Stimulated activated CD8-positive, alpha-beta memory T cell treated with anti-CD3 and anti-CD28 coated beads, Interleukin-15, amount 100 ng/mL, for 48 hours (primary cell): ENCODE results near the gene RTL10.

Experiments used
- DNase-seq, 2 donors: peaks; one replicate each; pipeline ENCODE4 v3.0.0-alpha.2; 2020; ENCODE audit warnings: low read depth in 2 of 2

Gene RTL10

DNA sequence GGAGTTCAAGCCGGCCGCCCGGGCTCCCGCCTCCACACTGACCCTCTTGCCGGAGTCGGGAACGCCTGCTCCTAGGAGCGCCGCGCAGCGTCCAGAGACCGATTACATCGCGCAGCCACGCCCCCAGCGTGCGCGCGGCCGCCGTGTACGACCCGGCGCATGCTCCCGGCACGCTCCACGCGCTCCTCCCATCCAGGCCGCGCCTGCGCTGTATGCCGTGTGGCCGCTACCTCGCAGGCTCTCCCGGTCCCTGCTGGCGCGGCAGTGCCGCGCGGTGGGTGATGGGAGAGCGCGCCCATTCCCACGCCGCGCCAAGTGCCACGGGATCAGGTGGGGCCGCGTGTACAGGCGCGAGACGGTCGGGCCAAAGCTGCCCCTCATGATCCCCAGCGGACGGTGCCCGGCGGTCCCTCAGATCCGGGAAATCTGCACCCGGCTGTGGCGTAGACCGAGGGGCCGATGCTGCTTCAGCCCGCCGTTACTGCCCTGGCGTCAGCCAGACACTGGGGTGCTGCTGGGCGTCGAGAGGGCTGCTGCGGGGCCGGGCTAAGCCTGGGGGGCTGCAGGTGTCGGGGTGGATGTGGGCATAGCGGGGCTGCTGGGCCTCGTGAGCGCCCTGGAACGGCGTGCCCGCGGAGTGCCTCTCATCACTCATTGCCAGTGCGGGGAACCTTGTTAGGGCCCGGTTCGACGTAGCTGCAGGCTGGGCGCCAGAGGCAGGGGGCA, at the start of gene RTL10, which contains the start of gene GNB1L:
Gene RTL10 (minus strand): TSS at position 97 of the 726 bp plus-strand sequence. CDS start 2,613 bp downstream, outside the sequence.
Gene GNB1L (minus strand): TSS at position 97 of the 726 bp plus-strand sequence. CDS start 33,519 bp downstream, outside the sequence.
- peak; percentile 95 to 96 for DNase-seq

- DNase-seq: no peak
These were observed 49.6 kb upstream of the RTL10 start for GRCh38 chr22:19904174-19904856.

GRCh38 chr22:19903513-19903912, 48.8 kb upstream of the RTL10 start:
- no peak for DNase-seq

DNA sequence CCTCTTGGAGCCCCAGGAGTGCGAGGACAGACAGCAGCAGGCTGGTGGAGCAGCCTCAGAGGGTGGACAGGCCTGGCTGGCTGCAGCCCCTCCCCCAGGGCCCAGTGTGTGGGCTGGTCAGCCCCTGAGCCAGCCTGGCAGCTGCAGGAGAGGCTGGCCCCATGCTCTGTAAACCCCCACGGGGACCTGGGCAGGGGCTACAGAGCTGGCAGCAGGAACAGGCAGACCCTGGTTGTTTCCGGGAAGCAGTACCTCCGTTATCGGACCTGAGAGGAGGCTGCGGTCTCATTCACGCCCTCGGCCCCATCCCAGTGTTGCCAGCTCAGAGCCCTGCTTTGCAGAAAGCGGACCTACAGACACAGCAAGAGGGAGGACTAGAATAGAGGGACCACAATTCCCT, 48.4 kb upstream of the RTL10 start:
- no peak for DNase-seq

DNA sequence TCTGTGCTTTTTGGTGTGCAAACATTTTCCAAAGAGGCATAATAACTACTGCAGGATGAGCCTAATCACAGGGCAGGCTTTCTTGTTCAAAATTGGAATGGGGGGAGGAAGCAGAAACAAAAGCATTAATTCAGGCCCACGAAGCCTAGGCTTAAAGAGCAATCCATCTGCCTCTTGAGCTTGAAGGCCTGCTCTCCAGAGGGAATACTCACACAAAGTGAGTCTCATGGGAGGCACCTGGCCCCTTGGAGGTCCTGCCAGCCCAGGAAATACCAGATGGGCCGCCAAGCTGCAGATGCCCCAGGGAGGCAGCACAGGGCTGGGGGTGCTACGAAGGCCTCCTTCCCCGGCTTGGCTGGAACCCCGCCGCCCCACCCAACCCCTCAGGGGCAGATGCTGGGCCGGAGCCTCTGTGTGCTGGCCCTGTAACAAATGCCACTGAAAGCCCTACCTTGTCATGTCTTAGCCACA, 47.6 kb upstream of the RTL10 start:
- no peak for DNase-seq

DNA sequence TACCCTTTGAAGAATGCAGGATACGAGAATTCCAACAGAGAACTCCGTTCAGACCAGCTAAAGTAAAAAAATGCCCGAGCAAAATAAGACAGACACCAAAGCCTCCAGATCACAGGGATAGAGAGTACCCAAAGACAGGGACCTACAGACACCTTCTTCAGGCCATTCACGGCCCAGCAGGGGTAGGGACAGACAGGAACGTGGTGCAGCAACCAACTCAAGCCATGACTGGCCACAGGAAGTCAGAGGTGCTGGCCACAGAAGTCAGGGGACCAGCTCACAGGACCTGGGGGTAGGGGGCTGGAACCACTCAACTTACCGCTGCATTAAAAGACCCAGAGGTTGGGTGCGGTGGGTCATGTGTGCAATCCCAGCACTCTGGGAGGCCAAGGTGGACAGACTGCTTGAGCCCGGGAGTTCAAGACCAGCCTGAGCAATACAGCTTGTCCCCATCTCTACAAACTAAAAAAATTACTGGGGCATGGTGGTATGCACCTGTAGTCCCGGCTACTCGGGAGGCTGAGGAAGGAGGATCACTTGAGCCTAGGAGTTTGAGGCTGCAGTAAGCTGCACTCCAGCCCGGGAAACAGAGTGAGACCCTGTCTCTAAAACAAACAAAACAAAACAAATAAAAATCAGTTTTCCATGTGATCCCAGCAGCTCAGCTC, 47.0 kb upstream of the RTL10 start:
- DNase-seq: no peak

DNA sequence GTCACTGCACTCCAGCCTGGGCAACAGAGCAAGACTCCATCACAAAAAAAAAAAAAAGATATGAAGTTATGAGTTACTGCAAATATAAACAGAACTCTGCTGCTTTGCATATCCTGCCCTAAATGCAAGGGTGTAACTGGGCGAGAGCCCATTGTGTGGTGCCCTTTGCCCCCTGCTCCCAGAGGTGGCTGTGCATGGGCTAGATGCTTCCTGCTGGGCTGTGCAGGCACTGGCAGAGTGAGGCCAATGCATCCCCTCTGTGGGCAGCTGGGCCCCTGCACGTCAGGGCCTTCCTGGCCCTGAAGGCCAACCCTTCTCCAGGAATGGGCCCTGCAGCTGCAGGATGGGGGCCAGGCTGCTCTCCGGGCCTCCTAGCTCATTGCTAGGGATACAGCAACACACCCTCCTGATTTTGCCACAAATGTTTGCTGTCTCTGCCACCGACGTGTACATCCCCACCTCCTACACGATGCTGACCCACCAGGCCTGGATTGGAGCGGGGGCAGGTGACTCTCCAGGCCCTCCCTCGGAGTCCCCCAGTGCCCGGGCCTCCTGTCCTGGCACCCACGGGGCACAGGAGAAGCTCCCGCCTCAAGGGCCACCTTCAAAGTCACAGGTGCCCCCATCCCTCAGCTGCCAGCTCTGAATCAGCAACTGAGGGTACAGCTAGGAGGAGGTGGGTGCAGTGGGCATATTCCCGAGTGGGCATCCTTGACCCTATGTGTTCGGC, 46.2 kb upstream of the RTL10 start:
- no peak for DNase-seq

DNA sequence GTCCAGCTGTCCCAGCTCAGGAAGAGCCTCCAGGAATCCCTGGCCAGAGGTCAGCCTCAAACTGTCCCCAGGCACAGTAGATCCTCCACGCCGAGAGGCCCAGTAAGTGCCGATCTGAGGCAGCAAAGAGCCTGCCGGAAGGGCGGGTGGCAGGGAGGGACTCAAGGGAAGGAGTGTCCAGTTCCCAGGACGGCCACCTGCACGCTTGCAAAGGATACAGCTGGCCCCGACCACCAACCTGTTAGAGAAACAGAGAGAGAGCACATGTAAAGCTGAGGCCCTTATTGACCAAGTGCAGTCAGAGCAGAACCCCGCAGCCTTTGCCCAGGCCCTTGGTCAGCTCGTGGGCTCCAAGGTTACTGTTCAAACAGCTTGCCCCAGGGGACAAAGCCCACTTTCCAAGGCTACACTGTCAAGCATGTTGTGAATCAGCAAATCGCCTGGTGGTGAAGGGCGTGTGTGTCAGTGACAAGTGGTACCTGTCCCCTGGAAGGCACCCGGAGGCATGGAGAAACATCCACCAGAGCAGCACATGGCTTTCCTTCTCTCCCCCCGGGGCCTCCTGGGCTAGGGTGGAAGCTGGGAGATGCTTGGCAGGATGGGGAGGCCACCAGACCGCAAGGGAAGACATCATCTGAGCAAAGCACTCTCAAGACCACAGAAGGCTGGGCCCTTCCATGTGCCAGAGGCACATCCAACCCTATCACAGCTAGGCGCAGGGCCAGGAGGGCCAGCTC, 44.3 kb upstream of the RTL10 start:
- DNase-seq: no peak

GRCh38 chr22:19898145-19898544, 43.5 kb upstream of the RTL10 start:
- DNase-seq: no peak

DNA sequence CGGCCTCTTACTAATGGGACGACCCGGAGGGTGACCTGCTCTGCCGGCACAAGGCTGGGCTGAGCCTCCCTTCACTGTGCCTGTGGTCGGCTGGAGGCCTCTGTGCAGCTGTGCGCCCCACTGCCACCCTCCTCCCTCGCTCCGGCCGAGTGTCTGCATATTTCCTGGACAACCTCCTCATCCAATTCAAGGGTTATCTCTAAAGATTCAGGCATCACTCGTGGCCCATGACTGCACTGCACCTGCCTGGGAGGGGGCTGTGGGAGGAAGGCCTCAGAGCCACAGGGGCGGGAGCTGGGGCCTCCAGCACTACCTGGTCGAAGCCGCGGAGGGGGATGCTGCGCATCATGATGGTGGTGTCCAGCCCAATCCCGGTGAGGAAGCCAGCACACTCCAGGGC, 43.1 kb upstream of the RTL10 start:
- no peak for DNase-seq

DNA sequence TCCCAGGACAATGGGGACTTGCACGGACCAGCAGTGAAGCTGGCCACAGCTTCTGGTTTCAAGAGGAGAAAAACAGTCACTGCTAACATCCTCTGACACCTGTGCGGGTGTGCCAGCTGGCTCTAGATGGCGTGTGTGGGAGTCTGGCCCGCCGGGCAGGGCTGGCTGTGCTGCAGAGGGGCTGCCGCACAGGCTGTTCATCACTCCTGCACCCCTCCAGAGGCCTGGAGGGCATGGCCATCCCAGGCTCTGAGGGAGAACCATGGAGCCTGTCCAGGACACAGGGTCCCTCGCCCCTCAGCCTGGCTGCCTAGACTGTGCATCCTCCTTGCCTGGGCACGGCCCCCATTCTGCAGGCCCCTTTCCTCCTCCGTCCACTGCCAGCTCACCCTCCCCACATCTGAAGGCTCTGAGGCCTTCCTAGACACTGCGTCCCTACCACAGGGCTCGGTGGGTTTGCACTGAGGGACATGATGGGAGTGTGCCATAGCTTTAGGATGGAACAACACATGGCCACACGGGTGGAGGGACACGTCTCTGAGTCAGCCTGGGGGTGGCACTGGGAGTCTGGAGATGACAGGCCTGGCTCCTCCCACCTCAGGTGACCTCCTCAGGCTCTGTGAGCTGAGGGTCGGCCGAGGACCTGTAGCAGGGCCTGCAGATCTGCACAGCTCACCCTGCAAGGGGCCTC, 42.1 kb upstream of the RTL10 start:
- no peak for DNase-seq

DNA sequence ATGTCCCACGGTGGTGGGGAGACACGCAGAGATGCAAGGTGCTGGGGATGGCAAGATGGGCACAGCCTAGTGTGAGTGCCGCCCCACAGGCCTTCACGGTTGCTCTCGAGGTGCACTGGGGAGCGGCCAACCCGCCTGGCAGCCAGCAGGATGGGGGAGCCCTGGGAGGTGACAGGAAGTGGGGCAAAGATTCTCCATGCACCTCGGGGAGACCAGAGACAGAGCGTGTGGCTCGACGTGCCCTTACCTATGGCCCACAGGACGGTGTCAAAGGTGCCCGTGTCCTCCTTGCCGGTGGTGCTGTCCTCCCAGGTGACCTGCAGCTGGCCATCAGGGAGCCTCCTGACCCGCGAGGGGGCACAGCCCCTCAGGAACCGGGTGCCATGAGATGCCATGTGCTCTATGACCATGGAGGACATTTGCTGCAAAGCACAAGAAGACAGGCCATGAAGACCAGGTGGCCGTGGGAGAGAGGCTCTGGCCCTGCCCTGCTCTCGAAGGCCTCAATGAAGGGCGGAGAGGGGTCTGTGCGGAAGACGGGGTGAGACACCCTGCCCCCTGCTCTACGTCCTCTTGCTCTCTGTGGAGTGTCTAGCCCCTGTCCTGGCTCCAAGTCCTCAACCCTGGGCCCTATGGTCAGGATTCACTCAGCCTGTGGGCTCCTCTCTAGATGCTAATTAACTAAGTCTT, 40.6 kb upstream of the RTL10 start:
- DNase-seq: no peak

DNA sequence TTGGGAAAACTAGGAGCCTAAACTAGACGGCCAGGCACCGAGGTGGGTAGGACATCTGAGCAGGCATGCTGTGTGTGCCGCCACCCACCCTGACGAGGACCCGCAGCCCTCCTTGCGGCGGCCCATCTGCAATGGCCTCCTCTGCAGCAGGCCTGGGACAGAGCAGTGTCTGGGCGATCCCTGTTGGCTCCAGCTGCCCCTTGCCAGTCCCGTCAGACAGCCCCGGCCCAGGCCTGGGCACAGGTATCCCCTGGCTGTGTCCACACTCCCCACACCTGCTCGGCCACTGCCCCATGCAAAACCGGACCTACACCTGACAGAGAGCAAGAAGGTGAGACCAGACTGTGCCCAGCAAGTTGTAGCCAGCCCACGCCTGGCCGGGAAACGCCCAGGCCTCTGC, 38.7 kb upstream of the RTL10 start:
- no peak for DNase-seq

DNA sequence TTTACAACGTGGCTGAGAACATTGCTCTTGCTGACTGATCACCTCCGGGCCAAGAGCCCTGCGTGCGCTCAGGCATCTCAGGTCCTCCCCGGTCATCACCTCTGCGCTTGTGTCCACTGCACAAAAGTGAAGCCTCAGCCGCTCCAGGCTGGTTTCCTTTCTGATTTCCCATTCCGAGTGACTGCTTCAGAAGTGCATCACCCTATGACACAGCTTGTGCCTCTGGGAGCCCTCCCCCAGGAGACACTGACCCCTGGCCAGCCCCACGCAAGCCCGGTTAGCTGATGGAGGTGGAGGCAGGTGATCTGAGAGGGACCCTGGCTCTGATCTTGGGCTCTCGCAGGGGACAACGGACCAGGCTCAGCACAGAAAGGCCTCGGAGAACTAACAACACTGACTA, 38.3 kb upstream of the RTL10 start:
- DNase-seq: no peak

GRCh38 chr22:19892257-19892879, 37.7 kb upstream of the RTL10 start:
- DNase-seq: peak; percentile 36 to 53

GRCh38 chr22:19891317-19892256, 36.9 kb upstream of the RTL10 start:
- DNase-seq: peak; percentile 67 to 68

- no peak for DNase-seq
These were observed 36.0 kb upstream of the RTL10 start for GRCh38 chr22:19890502-19891316.

GRCh38 chr22:19889951-19890350, 35.3 kb upstream of the RTL10 start:
- DNase-seq: no peak
